HEK293T (cell line): ENCODE results near the gene CD300E.

Experiments
- ARNT ChIP-seq: fragments of 450-650 bp; IDR thresholded peaks from 2 replicates; pipeline ENCODE4 v1.6.1; 2017; ENCODE audit warnings: mild to moderate bottlenecking
- BHLHE40 ChIP-seq: fragments of 450-650 bp; IDR thresholded peaks from 2 replicates; pipeline ENCODE4 v1.6.1; 2016; ENCODE audit warnings: mild to moderate bottlenecking, moderate library complexity, borderline replicate concordance
- ELF4 ChIP-seq: fragments of 450-650 bp; IDR thresholded peaks from 2 replicates; pipeline ENCODE4 v1.6.1; 2017; ENCODE audit warnings: antibody characterized with exemption
- FOXA1 ChIP-seq: fragments of 450-650 bp; IDR thresholded peaks from 2 replicates; pipeline ENCODE4 v1.6.1; 2016; ENCODE audit warnings: mild to moderate bottlenecking
- FOXK2 ChIP-seq: fragments of 450-650 bp; IDR thresholded peaks from 2 replicates; pipeline ENCODE4 v1.6.1; 2016; ENCODE audit warnings: mild to moderate bottlenecking
- FOXM1 ChIP-seq: fragments of 450-650 bp; IDR thresholded peaks from 2 replicates; pipeline ENCODE4 v1.6.1; 2017; ENCODE audit warnings: mild to moderate bottlenecking, borderline replicate concordance
- NFRKB ChIP-seq: fragments of 450-650 bp; IDR thresholded peaks from 2 replicates; pipeline ENCODE4 v1.6.1; 2016; ENCODE audit warnings: mild to moderate bottlenecking, moderate library complexity
- PKNOX1 ChIP-seq: fragments of 450-650 bp; IDR thresholded peaks from 2 replicates; pipeline ENCODE4 v1.6.1; 2016
- SP1 ChIP-seq: fragments of 450-650 bp; IDR thresholded peaks from 2 replicates; pipeline ENCODE4 v1.6.1; 2017
- SUZ12 ChIP-seq: fragments of 450-650 bp; IDR thresholded peaks from 2 replicates; pipeline ENCODE4 v1.6.1; 2016; ENCODE audit warnings: mild to moderate bottlenecking
- TARDBP ChIP-seq: fragments of 450-650 bp; IDR thresholded peaks from 2 replicates; pipeline ENCODE4 v1.6.1; 2016
- ZNF384 ChIP-seq: fragments of 450-650 bp; IDR thresholded peaks from 2 replicates; pipeline ENCODE4 v1.6.1; 2016

DNA sequence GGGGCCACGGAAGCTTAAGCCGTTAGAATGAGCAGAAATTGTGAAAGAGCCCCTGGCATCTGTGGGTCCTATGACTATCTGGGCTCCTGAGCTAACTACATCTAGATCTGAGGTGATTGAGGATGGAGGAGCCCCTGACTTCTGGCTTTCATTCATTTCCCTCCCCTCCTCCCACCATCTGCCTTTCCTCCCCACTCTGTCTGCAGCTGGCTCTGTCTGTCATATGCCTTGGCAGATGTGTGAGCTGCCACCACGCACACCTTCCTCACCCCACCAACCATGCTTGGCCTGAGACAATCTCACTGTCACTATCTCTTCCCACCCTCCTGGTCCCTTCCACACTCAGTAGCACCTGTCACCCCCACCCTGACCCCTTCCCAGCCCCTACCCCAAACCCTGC is 5.1 kb downstream of the CD300E start:
- no peak for TF ChIP-seq ELF4
- no peak for TF ChIP-seq ZNF384
- TF ChIP-seq SP1: no peak
- TF ChIP-seq FOXM1: no peak
- no peak for TF ChIP-seq SUZ12
- TF ChIP-seq FOXA1: no peak
- TF ChIP-seq PKNOX1: no peak
- no peak for TF ChIP-seq NFRKB
- no peak for TF ChIP-seq BHLHE40
- no peak for TF ChIP-seq FOXK2
- TF ChIP-seq ARNT: no peak
- TF ChIP-seq TARDBP: no peak
